WTC11 (cell line): ENCODE results near the gene C6orf52.

Source experiments
- CREM ChIP-seq: sonication (generic); formaldehyde crosslinking; IDR thresholded peaks from 2 replicates; pipeline ENCODE4 v1.8.1; 2022; ENCODE audit warnings: mild to moderate bottlenecking, missing genetic modification reagents, moderate library complexity
- CTCF ChIP-seq: fragments of 200-600 bp; IDR thresholded peaks from 2 replicates; pipeline ENCODE4 v1.8.0; 2022; ENCODE audit warnings: antibody characterized with exemption
- IRF2 ChIP-seq: sonication (generic); formaldehyde crosslinking; IDR thresholded peaks from 2 replicates; pipeline ENCODE4 v1.8.0; 2022; ENCODE audit warnings: low read depth, missing genetic modification reagents, borderline replicate concordance
- NFE2L1 ChIP-seq: sonication (generic); formaldehyde crosslinking; IDR thresholded peaks from 2 replicates; pipeline ENCODE4 v1.8.1; 2023; ENCODE audit warnings: missing genetic modification reagents
- NR3C1 ChIP-seq: sonication (generic); formaldehyde crosslinking; conservative IDR thresholded peaks from 2 replicates; pipeline ENCODE4 v1.8.1; 2023; ENCODE audit warnings: low read depth, mild to moderate bottlenecking, missing genetic modification reagents
- RELA ChIP-seq: sonication (generic); formaldehyde crosslinking; IDR thresholded peaks from 2 replicates; pipeline ENCODE4 v1.8.1; 2022; ENCODE audit warnings: missing genetic modification reagents, mild to moderate bottlenecking, borderline replicate concordance
- TP53 ChIP-seq: sonication (generic); formaldehyde crosslinking; IDR thresholded peaks from 2 replicates; pipeline ENCODE4 v1.8.1; 2023; ENCODE audit warnings: mild to moderate bottlenecking, missing genetic modification reagents
- ZMAT4 ChIP-seq: fragments of 250-450 bp; sonication (Bioruptor Pico); IDR thresholded peaks from 2 replicates; pipeline ENCODE4 v1.9.0; 2021; ENCODE audit warnings: mild to moderate bottlenecking
- TF ChIP-seq, protein P1 (sequence below): sonication (generic); formaldehyde crosslinking; IDR thresholded peaks from 2 replicates; pipeline ENCODE4 v1.8.1; 2022; ENCODE audit warnings: mild to moderate bottlenecking, moderate library complexity, missing genetic modification reagents
- TF ChIP-seq, protein P2 (sequence below): sonication (generic); formaldehyde crosslinking; IDR thresholded peaks from 2 replicates; pipeline ENCODE4 v1.8.1; 2022; ENCODE audit warnings: low read depth, missing genetic modification reagents, borderline replicate concordance

- no peak for TF ChIP-seq NFE2L1
- TF ChIP-seq CTCF = no peak
- TF ChIP-seq, protein P1, sequence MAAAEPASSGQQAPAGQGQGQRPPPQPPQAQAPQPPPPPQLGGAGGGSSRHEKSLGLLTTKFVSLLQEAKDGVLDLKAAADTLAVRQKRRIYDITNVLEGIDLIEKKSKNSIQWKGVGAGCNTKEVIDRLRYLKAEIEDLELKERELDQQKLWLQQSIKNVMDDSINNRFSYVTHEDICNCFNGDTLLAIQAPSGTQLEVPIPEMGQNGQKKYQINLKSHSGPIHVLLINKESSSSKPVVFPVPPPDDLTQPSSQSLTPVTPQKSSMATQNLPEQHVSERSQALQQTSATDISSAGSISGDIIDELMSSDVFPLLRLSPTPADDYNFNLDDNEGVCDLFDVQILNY (CRISPR knock-in tag) = no peak
- no peak for TF ChIP-seq TP53 (CRISPR knock-in tag)
- no peak for TF ChIP-seq RELA
- no peak for TF ChIP-seq ZMAT4 (CRISPR knock-in tag)
- TF ChIP-seq, protein P2, sequence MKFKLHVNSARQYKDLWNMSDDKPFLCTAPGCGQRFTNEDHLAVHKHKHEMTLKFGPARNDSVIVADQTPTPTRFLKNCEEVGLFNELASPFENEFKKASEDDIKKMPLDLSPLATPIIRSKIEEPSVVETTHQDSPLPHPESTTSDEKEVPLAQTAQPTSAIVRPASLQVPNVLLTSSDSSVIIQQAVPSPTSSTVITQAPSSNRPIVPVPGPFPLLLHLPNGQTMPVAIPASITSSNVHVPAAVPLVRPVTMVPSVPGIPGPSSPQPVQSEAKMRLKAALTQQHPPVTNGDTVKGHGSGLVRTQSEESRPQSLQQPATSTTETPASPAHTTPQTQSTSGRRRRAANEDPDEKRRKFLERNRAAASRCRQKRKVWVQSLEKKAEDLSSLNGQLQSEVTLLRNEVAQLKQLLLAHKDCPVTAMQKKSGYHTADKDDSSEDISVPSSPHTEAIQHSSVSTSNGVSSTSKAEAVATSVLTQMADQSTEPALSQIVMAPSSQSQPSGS (CRISPR knock-in tag) = no peak
- no peak for TF ChIP-seq IRF2
- no peak for TF ChIP-seq CREM (CRISPR knock-in tag)
- no peak for TF ChIP-seq NR3C1 (CRISPR knock-in tag)
Observed at GRCh38 chr6:10695086-10695657, 756 bp upstream of the C6orf52 start.
